Karpas-422 (cell line): Measurements from ENCODE around the gene KCNG3. TPM values are rescaled to one million over a fixed set of nuclear protein-coding genes. Genes with fewer than 3 reads are reported as not detected.

Source experiments
- DNase-seq: peaks from one replicate; pipeline ENCODE4 v3.0.0-alpha.2; 2015
- H2AFZ ChIP-seq: fragments of 200-600 bp; sonication (generic); 2 replicates; pipeline ENCODE4 v1.6.1; 2014; ENCODE audit warnings: antibody characterized with exemption, low read length, mixed read lengths
- H3K27ac ChIP-seq: fragments of 200-600 bp; sonication (generic); 2 replicates; pipeline ENCODE4 v1.5.1; 2014; ENCODE audit warnings: mild to moderate bottlenecking, low read length, moderate library complexity
- H3K27me3 ChIP-seq: fragments of 200-600 bp; sonication (generic); 2 replicates; pipeline ENCODE4 v1.6.1; 2014; ENCODE audit warnings: low read length, mixed read lengths
- H3K36me3 ChIP-seq: fragments of 200-600 bp; sonication (generic); 2 replicates; pipeline ENCODE4 v1.6.1; 2014; ENCODE audit warnings: low read length, mixed read lengths; ENCODE audit not compliant: insufficient read depth
- H3K4me1 ChIP-seq: fragments of 200-600 bp; sonication (generic); 2 replicates; pipeline ENCODE4 v1.6.1; 2014; ENCODE audit warnings: mild to moderate bottlenecking, low read length, mixed read lengths
- H3K4me2 ChIP-seq: fragments of 200-600 bp; sonication (generic); 2 replicates; pipeline ENCODE4 v1.6.1; 2014; ENCODE audit warnings: low read length, low read depth, mild to moderate bottlenecking; ENCODE audit not compliant: poor library complexity, severe bottlenecking
- H3K4me3 ChIP-seq: fragments of 200-600 bp; sonication (generic); 2 replicates; pipeline ENCODE4 v1.5.1; 2014; ENCODE audit warnings: mild to moderate bottlenecking, antibody characterized with exemption, low read length, mixed read lengths
- H3K79me2 ChIP-seq: fragments of 200-600 bp; sonication (generic); 2 replicates; pipeline ENCODE4 v1.6.1; 2014; ENCODE audit warnings: mild to moderate bottlenecking, low read length, mixed read lengths
- H3K9ac ChIP-seq: fragments of 200-600 bp; sonication (generic); 2 replicates; pipeline ENCODE4 v1.6.0; 2014; ENCODE audit warnings: low read length
- H3K9me2 ChIP-seq: fragments of 200-600 bp; sonication (generic), shearing (Covaris generic); replicated peaks from 2 replicates; pipeline ENCODE4 v1.6.0; 2014; ENCODE audit warnings: mild to moderate bottlenecking, low read length, moderate library complexity; ENCODE audit not compliant: insufficient read depth
- H3K9me3 ChIP-seq: fragments of 300-700, 200-600 bp; sonication (generic); 2 replicates; pipeline ENCODE4 v1.6.1; 2014; ENCODE audit warnings: low read length, mixed read lengths
- H4K20me1 ChIP-seq: fragments of 200-600 bp; sonication (generic); 2 replicates; pipeline ENCODE4 v1.6.1; 2014; ENCODE audit warnings: mild to moderate bottlenecking, antibody characterized with exemption, low read length, low read depth; ENCODE audit not compliant: insufficient read depth
- total RNA-seq: library from RNA; depleted of rRNA; stranded (reverse); fragments of >200 nt; shearing (Covaris generic); gene quantifications from 2 replicates; pipeline ENCODE4 v1.2.3, GENCODE V29; 2014; ENCODE audit warnings: low replicate concordance

The KCNG3 gene
- total RNA-seq, 1 experiment from 2014 or later: not detected

- DNase-seq: peak; percentile 83
- no peaks in the 10 kb centered on the region for H3K79me2 ChIP-seq
- no peaks in the 10 kb centered on the region for H3K36me3 ChIP-seq
- H3K9me3 ChIP-seq: no peaks in the 10 kb centered on the region
- H3K4me1 ChIP-seq: peaks cover 8% of the 10 kb centered on the region
- H3K27me3 ChIP-seq: no peaks in the 10 kb centered on the region
- no peak overlapping the region for H3K4me2 ChIP-seq
- no peak overlapping the region for H3K27ac ChIP-seq
- H2AFZ ChIP-seq: peak overlapping the region; percentile 20; the same call in 1 of the 2 replicates
- no peaks in the 10 kb centered on the region for H4K20me1 ChIP-seq
- H3K9me2 ChIP-seq: no peaks in the 10 kb centered on the region
- no peak overlapping the region for H3K9ac ChIP-seq
- no peak overlapping the region for H3K4me3 ChIP-seq
Measured at GRCh38 chr2:42513252-42513918, 19.6 kb upstream of the KCNG3 start.

- H3K4me2 ChIP-seq: no peak overlapping the region
- no peak for DNase-seq
Measured at GRCh38 chr2:42510608-42511243, 16.9 kb upstream of the KCNG3 start.

GRCh38 chr2:42510191-42510590, 16.4 kb upstream of the KCNG3 start:
- Histone ChIP-seq H2AFZ (no peak overlapping the region), H3K36me3 (no peaks in the 10 kb centered on the region), H4K20me1 (no peaks in the 10 kb centered on the region), H3K9me3 (no peaks in the 10 kb centered on the region), H3K27ac (no peak overlapping the region), H3K27me3 (no peaks in the 10 kb centered on the region), H3K79me2 (no peaks in the 10 kb centered on the region), H3K4me2 (no peak overlapping the region), H3K9me2 (no peaks in the 10 kb centered on the region), H3K4me1 (peaks cover 3% of the 10 kb centered on the region), H3K4me3 (no peak overlapping the region), H3K9ac (no peak overlapping the region)
- DNase-seq: no peak

More at GRCh38 chr2:42510608-42511243, 16.9 kb upstream of the KCNG3 start:
- no peaks in the 10 kb centered on the region for H3K27me3 ChIP-seq
- H3K9me2 ChIP-seq: no peaks in the 10 kb centered on the region
- no peaks in the 10 kb centered on the region for H3K9me3 ChIP-seq
- H3K36me3 ChIP-seq: no peaks in the 10 kb centered on the region
- H4K20me1 ChIP-seq: no peaks in the 10 kb centered on the region
- no peak overlapping the region for H3K9ac ChIP-seq
- H3K4me1 ChIP-seq: peaks cover 3% of the 10 kb centered on the region
- H2AFZ ChIP-seq: no peak overlapping the region
- no peak overlapping the region for H3K4me3 ChIP-seq
- H3K27ac ChIP-seq: no peak overlapping the region
- H3K79me2 ChIP-seq: no peaks in the 10 kb centered on the region

- Histone ChIP-seq H3K9me2 (no peaks in the 10 kb centered on the region), H3K9me3 (no peaks in the 10 kb centered on the region), H3K4me1 (no peaks in the 10 kb centered on the region), H3K79me2 (no peaks in the 10 kb centered on the region), H2AFZ (no peak overlapping the region), H3K36me3 (no peaks in the 10 kb centered on the region), H3K9ac (no peak overlapping the region), H3K27ac (no peak overlapping the region), H4K20me1 (no peaks in the 10 kb centered on the region), H3K4me2 (no peak overlapping the region), H3K4me3 (no peak overlapping the region), H3K27me3 (no peaks in the 10 kb centered on the region)
- DNase-seq: no peak
Measured at GRCh38 chr2:42504364-42505230, 10.8 kb upstream of the KCNG3 start.

GRCh38 chr2:42503291-42503690, 9.5 kb upstream of the KCNG3 start:
- H3K9me2 ChIP-seq: no peaks in the 10 kb centered on the region

GRCh38 chr2:42498497-42498896, 4.7 kb upstream of the KCNG3 start:
- H3K9me2 ChIP-seq: no peaks in the 10 kb centered on the region
- no peaks in the 10 kb centered on the region for H3K79me2 ChIP-seq
- H3K4me3 ChIP-seq: no peak overlapping the region
- no peaks in the 10 kb centered on the region for H3K9me3 ChIP-seq
- H3K4me1 ChIP-seq: peaks cover 19% of the 10 kb centered on the region
- DNase-seq: no peak
- no peaks in the 10 kb centered on the region for H3K36me3 ChIP-seq
- H3K27me3 ChIP-seq: no peaks in the 10 kb centered on the region
- H2AFZ ChIP-seq: no peak overlapping the region
- H4K20me1 ChIP-seq: no peaks in the 10 kb centered on the region
- no peak overlapping the region for H3K27ac ChIP-seq
- H3K9ac ChIP-seq: no peak overlapping the region
- no peak overlapping the region for H3K4me2 ChIP-seq

More at GRCh38 chr2:42503291-42503690, 9.5 kb upstream of the KCNG3 start:
- no peak overlapping the region for H3K4me3 ChIP-seq
- no peaks in the 10 kb centered on the region for H3K9me3 ChIP-seq
- no peak overlapping the region for H3K27ac ChIP-seq
- no peaks in the 10 kb centered on the region for H3K27me3 ChIP-seq
- no peak overlapping the region for H3K9ac ChIP-seq
- no peak for DNase-seq
- H3K4me2 ChIP-seq: no peak overlapping the region
- H4K20me1 ChIP-seq: no peaks in the 10 kb centered on the region
- no peak overlapping the region for H2AFZ ChIP-seq
- H3K36me3 ChIP-seq: no peaks in the 10 kb centered on the region
- H3K4me1 ChIP-seq: no peaks in the 10 kb centered on the region
- no peaks in the 10 kb centered on the region for H3K79me2 ChIP-seq

DNA sequence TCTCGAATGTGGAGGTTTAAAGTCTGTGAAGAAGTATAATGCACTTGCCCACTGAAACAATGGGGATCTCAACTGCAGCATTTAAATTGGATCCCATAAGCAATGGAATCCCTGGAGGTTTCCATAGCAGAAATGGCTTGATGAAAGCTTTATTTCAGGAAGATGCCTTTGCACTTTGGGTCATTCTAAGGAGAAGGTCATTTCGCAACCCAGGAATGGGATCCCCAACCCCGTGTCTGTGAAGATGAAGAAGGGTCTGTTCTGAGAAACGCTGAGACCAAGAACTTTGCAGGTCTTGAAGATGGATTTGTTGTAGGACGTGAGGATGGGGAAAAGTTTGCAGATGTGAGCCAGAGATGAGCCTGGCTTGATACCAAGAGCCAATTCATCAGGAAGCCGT, 1.8 kb upstream of the KCNG3 start:
- Histone ChIP-seq H3K36me3 (no peaks in the 10 kb centered on the region), H3K27ac (no peak overlapping the region), H3K4me1 (peaks cover 19% of the 10 kb centered on the region), H3K27me3 (no peaks in the 10 kb centered on the region), H3K9me2 (no peaks in the 10 kb centered on the region), H2AFZ (no peak overlapping the region), H4K20me1 (no peaks in the 10 kb centered on the region), H3K4me3 (no peak overlapping the region), H3K9ac (peak overlapping the region; percentile 3; the same call in 1 of the 2 replicates), H3K4me2 (peak overlapping the region; percentile 89), H3K9me3 (no peaks in the 10 kb centered on the region), H3K79me2 (no peaks in the 10 kb centered on the region)
- no peak for DNase-seq

GRCh38 chr2:42495234-42495581, 1.4 kb upstream of the KCNG3 start:
- peak overlapping the region; percentile 3; the same call in 1 of the 2 replicates for H3K9ac ChIP-seq
- H3K4me1 ChIP-seq: peaks cover 19% of the 10 kb centered on the region
- no peaks in the 10 kb centered on the region for H4K20me1 ChIP-seq
- no peaks in the 10 kb centered on the region for H3K36me3 ChIP-seq
- peak overlapping the region; percentile 89 for H3K4me2 ChIP-seq
- H3K9me2 ChIP-seq: no peaks in the 10 kb centered on the region
- no peaks in the 10 kb centered on the region for H3K79me2 ChIP-seq
- H3K9me3 ChIP-seq: no peaks in the 10 kb centered on the region
- H3K4me3 ChIP-seq: peak overlapping the region; percentile 67; the same call in 1 of the 2 replicates
- H2AFZ ChIP-seq: no peak overlapping the region
- no peak overlapping the region for H3K27ac ChIP-seq
- DNase-seq: no peak
- H3K27me3 ChIP-seq: no peaks in the 10 kb centered on the region
